GM18498 (cell line): ENCODE results near the gene CAPN13.

ENCODE experiments used
- ATAC-seq: cut with Tn5 transposase; IDR thresholded peaks from one replicate; pipeline ENCODE4 v1.9.1; 2021; ENCODE audit warnings: mild to moderate bottlenecking, moderate library complexity; ENCODE audit not compliant: unreplicated experiment

The CAPN13 gene, protein sequence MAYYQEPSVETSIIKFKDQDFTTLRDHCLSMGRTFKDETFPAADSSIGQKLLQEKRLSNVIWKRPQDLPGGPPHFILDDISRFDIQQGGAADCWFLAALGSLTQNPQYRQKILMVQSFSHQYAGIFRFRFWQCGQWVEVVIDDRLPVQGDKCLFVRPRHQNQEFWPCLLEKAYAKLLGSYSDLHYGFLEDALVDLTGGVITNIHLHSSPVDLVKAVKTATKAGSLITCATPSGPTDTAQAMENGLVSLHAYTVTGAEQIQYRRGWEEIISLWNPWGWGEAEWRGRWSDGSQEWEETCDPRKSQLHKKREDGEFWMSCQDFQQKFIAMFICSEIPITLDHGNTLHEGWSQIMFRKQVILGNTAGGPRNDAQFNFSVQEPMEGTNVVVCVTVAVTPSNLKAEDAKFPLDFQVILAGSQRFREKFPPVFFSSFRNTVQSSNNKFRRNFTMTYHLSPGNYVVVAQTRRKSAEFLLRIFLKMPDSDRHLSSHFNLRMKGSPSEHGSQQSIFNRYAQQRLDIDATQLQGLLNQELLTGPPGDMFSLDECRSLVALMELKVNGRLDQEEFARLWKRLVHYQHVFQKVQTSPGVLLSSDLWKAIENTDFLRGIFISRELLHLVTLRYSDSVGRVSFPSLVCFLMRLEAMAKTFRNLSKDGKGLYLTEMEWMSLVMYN

DNA sequence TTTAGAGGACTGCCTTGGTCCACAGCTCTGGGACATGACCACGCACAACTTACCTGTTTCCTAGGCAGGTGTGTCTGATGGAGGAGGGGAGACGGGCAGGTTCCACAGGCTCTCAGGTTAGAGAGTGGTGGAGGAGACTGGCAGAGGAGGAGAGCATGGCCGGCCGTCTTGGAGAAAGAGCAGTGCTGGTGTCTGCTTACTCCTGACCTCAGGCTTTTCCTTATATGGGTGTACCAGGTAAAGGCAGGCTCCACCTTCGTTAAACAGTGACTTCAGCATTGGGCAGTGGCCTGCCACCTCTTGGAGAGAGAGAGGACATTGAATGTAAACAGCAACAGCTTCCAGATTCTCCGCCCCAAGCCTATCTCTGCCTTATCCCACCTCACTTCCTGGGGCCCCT, at the start of gene CAPN13:
Gene CAPN13 (minus strand): TSS at position 198 of the 400 bp plus-strand sequence. CDS start 20,121 bp downstream, outside the sequence.
- ATAC-seq: no peak

DNA sequence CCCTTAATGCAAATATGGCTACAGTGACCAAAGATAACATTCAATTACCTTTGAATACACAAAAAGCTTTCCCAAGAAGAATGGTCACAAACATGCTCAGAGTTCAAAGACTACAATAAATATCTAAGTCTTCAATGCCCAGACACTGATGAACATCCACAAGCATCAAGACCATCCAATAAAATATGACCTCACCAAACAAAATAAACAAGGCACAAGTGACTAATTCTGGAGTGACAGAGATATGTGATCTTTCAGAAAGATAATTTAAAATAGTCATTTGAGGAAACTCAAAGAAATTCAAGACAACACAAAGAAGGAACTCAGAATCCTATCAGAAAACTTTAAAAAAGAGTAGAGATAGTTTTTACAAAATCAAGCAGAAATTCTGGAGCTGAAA, 40.6 kb upstream of the CAPN13 start:
- no peak for ATAC-seq

DNA sequence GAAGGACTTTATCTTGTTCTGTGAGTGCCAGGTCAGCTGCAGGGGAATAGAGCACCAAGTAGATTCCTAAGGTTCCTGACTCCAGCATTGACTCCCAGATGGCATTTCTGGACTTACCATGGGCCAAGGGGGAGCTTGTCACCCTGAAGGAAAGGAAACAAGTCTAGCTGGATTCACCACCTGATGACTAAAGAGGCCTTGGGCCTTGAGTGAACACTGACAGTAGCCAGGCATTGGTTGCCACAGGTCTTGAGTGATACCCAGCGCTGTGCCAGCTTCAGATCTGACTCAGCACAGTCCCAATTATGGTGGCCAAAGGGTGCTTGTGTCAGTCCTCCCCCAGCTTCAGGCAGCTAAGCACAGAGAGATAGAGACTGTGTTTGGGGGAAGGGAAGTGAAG, 40.1 kb upstream of the CAPN13 start:
- no peak for ATAC-seq

DNA sequence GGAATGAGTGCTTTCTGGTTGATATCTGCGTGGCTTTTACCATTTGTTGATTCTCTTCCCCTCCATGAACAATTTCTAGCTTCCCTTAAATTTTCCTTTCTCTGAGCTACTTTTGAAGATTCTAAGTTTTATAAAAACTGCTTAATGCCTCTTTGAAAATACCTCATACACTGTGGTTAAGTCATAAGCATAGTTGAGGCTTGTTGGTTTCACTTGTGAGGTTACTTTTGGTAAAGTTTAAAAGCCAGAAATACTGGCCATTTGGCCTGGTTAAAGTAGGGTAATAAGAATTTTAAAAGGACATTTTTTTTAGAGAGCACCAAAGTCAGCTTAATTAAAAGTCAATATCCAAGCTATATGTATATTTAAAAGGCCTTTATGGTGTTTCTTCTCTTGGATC, 21.3 kb upstream of the CAPN13 start:
- no peak for ATAC-seq

DNA sequence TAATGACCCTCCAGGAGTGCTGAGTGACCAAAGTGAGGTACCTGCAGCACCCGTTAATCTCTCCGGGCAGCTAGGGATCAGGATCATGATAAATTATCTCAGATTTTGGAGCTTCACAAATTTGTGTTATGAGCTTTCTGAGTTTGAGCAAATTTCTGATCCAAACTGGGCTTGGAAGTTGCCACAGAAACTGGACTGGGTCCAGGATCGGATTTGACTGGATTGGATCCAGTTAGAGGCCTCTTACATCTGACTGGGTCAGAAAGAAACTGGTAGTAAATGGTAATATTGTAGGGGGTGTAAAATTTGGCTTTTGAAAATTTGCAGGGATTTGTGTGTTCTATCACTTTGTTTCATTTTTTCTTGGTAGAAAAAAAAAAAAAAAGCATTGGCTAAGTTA, 19.7 kb upstream of the CAPN13 start:
- ATAC-seq: no peak

DNA sequence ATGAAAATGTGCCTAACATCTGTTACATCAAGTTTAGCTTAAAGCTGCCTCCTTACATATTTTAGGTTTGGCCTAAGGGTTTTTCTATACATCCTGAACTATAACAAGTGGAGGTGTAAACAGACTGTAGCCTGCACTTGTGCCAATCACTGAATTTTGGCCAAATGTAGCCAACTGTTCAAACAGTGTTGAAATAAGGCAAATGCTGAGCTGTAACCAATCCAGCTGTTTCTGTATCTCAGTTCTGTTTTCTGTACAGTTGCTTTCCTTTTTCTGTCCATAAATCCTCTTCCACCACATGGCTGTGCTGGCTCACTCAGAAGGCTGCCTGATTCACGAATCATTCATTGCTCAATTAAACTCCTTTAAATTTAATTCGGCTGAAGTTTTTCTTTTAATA, 19.2 kb upstream of the CAPN13 start:
- no peak for ATAC-seq

DNA sequence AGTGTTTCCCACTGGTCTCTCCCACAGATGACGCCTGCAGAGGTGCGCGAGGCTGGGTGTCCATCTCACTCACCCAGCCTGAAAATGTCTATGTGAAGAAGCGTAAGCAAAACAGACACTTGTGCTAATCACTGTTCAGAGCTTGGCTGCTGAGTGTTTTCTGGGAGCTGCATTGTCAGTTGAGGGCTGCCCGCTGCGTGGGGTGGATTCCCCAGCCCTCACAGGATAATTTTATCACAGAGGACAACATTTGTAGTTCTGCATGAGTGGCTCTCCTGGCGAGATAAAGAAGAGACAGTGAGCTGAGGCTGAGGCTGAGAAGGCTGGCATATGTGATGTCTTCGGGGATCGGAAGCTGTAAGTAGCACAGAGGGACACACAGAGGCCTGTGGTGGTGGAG, 16.2 kb upstream of the CAPN13 start:
- ATAC-seq: no peak

DNA sequence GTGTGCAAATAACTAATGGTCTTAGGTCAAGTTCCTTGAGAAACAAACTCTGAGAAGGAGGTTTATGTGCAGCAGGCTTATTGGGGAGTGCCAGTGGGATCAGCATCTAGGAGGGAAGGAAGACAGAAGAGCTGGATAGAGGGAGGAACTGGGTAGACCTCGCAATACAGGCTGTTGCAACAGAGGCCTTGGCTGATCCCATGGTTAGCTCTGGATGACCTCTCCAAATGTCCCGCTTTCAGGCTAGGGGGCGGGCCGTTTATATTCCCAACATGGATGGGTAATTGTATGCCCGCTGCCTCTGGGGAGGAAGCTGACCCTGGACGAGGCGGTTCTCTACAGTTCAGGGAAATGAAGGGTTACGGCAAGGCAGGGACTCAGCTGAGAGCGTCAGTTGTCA, 14.7 kb upstream of the CAPN13 start:
- ATAC-seq: no peak

DNA sequence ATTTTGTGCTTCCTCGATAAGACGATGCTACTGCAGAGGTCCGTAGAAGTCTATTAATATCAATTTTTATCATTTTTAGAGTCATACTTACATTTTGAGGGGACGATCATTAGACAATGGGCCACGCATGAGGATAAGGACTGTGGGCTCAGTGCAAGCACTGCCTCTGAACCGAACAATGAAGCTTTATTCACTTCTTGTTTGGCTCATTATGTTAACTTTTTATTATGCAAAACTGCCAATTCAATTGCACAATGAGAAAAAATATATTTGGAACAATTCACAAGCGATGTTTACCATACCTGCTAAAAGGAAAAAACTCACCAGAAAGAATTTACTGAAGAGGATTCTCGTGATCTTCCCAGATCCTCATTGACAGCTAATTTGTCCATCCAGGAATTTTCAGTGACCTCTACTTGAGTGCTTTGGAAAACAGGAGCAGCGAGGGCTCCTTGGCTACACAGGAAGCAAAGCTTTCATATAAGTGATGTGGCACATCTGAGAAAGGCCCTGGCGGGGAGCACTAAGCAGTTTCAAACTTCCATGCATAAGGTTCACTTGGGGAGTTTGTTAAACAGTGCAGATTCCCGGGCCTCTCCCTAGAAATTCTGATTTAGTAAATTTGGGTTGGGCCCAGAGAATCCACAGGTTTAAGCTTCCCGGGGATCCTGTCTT, 13.3 kb upstream of the CAPN13 start:
- no peak for ATAC-seq

DNA sequence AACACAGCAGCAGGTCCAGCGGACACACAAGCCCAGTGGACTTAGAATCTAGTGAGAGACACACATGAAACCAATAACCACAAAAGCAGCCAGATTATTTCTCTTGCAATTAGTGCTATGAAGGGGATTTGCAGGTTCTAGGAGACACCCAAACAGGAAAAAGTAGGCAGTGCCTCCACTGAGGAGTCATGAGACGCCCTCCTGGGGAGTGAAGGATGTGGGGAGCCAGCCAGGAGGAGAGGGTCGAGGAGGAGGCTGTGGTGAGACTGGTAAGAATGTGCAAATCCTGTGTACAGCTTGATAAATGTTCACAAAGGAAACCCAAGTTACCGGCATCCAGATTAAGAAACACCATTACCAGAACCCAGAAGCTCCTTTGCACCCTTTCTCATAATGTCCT, 2.7 kb upstream of the CAPN13 start:
- no peak for ATAC-seq

DNA sequence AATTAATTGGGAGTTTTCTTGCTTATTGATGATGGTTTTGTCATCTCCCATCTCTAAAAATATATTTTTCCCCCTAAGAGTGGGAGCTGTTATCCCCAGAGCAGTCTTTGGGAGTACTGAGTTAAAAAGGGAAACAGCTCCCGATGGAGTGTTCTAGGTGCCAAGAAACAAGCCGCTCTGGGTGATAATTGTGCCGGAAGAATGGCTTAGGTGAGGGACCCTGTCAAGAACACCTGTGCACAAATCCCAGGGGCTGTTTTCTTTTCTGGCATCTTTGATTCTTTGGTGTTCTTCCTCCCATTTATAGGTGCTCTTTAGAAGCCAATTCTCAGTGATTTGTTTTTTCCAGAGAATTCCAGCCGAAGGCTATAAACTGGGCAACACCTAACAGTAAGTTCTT, 1.4 kb upstream of the CAPN13 start:
- ATAC-seq: no peak

DNA sequence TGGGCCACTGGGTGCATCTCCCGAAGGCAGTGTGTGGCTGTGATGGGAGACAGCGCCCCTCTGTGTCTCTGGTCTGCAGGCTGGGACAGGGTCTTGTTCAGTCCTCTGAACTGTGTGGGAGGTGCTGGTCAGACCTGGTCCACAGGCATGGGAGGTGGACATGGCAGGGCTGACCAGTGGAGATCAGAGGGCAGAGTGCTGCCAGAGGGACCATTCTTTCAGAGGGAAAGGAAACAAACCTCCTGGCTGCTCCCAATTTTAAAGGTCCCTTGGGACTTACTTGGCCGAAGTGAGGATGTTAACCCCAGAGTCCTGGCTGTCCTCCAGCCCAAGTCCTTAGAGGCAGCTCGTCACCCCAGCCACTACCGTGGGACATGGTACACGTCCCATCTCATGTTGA, 4.0 kb downstream of the CAPN13 start:
- no peak for ATAC-seq

DNA sequence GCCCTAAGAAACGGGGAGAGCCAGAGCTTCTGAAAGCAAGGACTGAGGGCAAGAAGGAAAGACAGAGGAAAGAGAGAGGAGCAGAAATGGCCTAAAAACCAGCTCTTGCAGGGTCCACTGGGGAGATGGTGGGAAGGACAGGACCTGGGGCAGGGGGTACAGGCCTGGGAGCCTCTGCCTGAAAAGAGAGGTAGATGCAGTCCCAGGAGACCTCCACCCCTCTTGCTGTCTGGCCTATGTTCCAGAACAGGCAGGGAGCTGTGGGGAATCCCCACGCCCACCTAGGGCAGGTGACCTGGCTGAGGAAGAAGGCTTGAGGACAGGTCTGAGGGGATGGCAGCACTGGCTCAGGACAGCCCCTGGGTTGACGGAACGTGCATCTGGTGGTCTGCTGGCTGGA, 4.6 kb downstream of the CAPN13 start:
- ATAC-seq: no peak

DNA sequence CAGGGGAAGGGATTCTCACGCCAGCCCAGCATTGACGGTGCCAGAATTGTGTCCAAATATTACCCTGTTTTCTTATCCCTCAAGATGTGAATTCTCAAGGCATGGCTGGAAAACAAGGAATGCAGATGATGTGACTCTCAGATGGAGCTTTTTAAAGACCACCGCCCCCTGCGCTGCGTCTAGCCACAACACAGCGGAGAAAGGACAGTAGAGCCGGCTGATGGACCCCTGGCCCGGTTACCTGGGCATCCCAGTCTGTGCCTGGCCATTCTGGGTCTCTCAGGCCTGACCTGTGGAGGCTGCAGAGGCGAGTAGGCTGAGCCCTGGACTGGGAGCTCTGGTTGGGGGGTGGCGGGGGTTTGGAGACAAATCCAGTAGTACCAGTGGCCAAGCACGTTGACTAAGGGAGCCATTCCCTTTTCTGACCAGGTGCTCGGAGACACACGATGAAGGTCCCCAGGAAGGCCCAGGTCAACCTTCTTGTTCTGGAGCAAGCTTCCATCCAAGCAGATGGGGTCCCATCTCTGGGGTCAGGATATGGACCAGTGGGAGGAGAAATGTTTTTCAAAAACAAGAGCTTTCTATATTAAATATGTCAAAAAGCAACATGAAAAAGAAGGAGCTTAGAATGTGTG, 5.3 kb downstream of the CAPN13 start:
- ATAC-seq: no peak

DNA sequence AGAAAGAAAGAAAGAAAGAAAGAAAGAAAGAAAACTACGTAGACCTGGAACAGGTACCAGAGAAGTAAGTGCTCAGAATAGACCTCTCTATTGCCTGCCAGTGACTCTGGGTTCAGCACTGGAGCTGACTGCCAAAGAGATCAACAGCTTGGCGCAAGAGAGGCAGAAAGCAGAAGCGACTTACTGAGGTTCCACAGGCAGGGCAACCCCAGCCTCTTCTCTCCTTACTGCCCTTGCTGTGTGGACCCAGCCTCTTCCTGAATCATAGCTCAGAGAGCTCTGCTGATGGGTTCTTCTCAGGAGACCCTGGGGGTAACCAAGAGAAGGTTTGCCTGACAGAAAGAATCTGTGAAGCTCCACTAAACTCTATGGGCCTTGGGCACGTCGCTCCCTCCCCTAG, 7.1 kb downstream of the CAPN13 start:
- ATAC-seq: no peak

DNA sequence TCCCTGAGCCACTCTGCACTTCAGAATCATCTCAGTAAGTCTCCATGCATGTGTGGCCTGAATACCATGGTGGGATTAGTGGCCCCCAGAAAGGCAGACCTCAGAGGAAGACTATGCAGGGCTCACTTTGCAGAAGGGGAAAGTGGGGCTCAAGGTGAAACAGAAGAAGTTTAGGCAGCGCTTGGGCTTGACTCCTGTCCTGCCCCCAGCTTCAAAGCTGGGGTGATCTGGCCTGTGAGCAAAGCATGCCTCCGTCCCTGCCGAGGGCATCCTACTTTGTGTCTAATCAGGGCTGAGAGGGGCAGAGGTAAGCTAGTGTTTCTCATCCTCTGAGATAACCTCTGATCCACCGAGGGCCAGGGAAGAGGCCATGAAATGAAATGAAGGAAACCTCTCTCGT, 7.9 kb downstream of the CAPN13 start:
- ATAC-seq: no peak

DNA sequence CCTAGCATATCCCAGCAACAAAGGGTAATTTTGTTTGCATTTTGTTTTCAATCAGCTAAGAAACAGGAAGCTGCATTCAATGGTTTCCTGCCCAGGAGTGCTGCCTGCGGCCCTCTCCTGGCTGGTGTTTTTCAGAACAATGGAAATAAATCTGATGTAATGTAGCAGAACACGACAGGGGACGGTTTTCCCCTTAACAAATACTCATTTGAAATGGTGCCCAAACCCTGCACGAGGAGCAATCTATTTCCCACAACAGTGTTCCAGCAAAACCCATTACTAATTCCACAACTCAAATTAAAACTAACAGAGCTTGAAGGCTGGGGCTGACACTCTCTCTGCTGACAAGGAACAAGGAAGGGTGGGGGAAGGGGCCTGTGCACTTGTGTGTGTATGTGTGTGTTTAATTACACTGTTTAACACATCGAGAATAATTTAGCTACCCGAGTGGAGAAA, 8.7 kb downstream of the CAPN13 start:
- ATAC-seq: no peak

DNA sequence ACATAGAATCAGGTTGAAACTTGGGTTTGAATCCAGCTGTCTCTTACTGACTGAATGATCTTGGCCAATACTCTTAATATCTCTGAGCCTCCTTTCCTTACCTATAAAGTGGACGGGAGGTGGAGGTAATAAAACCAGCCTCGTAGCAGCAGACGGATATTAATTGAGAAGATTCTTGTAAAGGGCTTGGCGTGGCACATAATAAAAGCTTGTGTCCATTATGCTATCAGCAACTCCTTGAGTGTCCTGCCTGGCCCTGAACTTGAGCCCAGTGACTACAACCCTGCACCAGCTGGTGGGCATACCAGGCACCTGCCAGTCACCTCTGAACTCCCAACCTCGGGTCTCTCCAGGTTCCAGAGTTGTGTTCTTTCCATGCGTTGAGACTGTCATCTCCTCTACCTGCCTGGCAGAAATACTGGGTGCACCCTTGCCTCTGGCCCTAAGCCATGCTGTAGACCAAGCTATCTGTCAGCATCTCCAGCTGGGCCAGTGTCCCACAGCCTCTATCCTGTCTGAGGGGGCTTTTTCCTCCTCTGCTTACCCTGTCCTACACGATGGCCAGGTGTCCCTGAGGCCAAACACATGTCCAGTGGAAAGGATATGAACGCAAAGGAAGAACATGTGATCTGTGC, 9.7 kb downstream of the CAPN13 start:
- ATAC-seq: no peak

DNA sequence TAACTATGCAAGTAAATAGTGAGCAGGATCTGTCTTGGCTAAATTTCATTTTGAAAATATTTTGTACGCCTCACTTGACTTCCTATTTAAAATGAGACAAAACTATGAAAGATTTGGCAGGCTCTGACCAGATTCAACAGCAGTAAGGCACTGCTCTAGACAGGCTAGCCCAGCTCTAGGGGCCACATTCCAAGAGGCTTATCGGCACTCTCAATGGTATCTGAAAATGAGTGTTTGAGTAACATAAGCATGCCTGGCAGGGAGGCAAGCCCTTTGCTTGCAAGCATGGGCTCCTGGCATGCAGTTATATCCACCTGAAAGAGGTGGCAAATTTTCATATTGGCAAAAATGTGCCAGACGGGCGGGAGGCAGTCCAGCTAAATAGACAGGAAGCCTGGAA, 10.5 kb downstream of the CAPN13 start:
- ATAC-seq: no peak

DNA sequence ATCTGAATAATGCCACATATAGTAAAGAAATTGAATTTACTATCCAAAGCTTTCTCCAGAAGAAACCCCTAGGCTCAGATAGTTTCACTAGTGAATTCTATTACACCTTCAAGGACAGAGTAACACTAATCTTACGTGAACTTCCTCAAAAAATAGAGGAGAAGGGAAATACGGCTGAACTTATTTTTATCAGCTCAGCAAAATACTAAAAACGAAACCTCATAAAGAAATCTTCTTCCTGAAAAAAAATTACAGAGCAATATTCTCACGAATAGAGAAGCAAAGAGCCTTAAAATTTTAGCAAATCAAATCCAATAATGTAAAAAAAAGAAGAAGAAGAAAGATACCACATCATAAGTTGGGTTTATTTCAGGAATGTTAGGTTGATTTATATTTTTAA, 14.7 kb downstream of the CAPN13 start:
- ATAC-seq: no peak

DNA sequence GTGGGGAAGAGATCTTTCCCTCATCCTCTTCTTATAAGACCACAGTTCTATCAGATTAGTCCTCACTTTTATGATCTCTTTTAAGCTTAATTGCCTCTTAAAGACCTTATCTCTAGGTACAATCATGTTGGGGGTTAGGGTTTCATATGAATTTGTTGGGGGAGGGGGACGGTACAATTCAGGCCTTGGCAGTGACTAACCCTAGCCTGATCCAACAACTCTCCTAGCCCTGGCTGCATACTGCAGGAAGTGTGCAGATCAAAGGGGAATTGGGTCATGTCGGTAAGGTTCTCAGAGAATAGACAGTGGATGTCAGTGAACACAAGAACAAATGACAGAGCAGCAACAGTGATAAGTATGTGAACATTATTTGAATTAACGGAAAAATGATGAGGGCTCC, 16.4 kb downstream of the CAPN13 start:
- no peak for ATAC-seq
